DND-41 (cell line): ENCODE results near the gene S1PR4.

ENCODE experiments used
- CTCF ChIP-seq: IDR thresholded peaks from 2 replicates; pipeline ENCODE4 v1.5.1; 2012; ENCODE audit warnings: borderline replicate concordance, low read length, moderate library complexity, mild to moderate bottlenecking; ENCODE audit not compliant: poor library complexity, severe bottlenecking; ENCODE audit errors: extremely low read depth
- EZH2 ChIP-seq: IDR thresholded peaks from 3 replicates; pipeline ENCODE4 v1.6.1; 2012; ENCODE audit warnings: borderline replicate concordance, low read depth, mild to moderate bottlenecking, moderate library complexity, low read length, inconsistent platforms; ENCODE audit not compliant: severe bottlenecking

- TF ChIP-seq CTCF: no peak
- no peak for TF ChIP-seq EZH2
Observed at GRCh38 chr19:3201072-3201700, 22.6 kb downstream of the S1PR4 start.
